Measurements from ENCODE around the gene HAX1.
"Not testable (repeated sequence)": the region's sequence is repeated elsewhere in the genome, so short reads cannot be mapped to it uniquely, and the experiment has no call there.

Gene HAX1

GRCh38 chr1:154313066-154313356, 40.6 kb downstream of the HAX1 start:
- DNase-seq (ENCODE audit: low read depth) = no peak

GRCh38 chr1:154314226-154314625, 41.8 kb downstream of the HAX1 start:
- not testable (repeated sequence) for H3K4me3 ChIP-seq (ENCODE audit: low read depth, low read length); DNase-seq (ENCODE audit: low read depth)

More at GRCh38 chr1:154313066-154313356, 40.6 kb downstream of the HAX1 start:
- no peak overlapping the region for H3K4me3 ChIP-seq (ENCODE audit: low read depth, low read length)
- TF ChIP-seq, protein P1, sequence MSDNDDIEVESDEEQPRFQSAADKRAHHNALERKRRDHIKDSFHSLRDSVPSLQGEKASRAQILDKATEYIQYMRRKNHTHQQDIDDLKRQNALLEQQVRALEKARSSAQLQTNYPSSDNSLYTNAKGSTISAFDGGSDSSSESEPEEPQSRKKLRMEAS (IDR thresholded peaks at IDR 0.05; ENCODE audit: low read depth, low read length) = no peak
- no peak for TF ChIP-seq MYC (IDR thresholded peaks at IDR 0.05; ENCODE audit: low read depth, low read length)
- TF ChIP-seq POLR2A (IDR thresholded peaks at IDR 0.05; ENCODE audit: extremely low read depth, insufficient read length) = no peak
- TF ChIP-seq, protein P2, sequence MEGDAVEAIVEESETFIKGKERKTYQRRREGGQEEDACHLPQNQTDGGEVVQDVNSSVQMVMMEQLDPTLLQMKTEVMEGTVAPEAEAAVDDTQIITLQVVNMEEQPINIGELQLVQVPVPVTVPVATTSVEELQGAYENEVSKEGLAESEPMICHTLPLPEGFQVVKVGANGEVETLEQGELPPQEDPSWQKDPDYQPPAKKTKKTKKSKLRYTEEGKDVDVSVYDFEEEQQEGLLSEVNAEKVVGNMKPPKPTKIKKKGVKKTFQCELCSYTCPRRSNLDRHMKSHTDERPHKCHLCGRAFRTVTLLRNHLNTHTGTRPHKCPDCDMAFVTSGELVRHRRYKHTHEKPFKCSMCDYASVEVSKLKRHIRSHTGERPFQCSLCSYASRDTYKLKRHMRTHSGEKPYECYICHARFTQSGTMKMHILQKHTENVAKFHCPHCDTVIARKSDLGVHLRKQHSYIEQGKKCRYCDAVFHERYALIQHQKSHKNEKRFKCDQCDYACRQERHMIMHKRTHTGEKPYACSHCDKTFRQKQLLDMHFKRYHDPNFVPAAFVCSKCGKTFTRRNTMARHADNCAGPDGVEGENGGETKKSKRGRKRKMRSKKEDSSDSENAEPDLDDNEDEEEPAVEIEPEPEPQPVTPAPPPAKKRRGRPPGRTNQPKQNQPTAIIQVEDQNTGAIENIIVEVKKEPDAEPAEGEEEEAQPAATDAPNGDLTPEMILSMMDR (IDR thresholded peaks at IDR 0.05; ENCODE audit: low read depth, low read length) = no peak

DNA sequence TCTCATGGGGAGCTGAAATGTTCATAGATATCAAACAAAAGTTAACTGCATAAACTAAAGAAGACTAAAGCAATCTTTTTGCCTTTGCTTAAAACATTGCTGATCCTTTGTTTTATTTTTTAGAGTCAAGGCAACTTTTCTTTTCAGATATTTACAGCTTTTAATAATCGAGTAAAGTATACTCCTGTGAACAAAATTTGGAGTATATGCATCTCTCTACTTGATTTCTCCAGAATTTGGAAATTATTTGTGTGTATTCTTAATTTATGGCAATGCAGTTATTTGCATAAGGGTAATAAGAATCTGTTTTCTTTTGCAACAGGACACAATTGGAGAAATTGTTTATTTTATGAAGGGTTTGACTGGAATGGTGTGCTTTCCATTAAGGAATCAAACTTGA, 44.3 kb downstream of the HAX1 start:
- H3K4me3 ChIP-seq (ENCODE audit: low read depth, low read length) = no peak overlapping the region
- DNase-seq (ENCODE audit: low read depth) = no peak
- TF ChIP-seq, protein P2 (IDR thresholded peaks at IDR 0.05; ENCODE audit: low read depth, low read length) = no peak
- TF ChIP-seq, protein P1 (IDR thresholded peaks at IDR 0.05; ENCODE audit: low read depth, low read length) = no peak
- no peak for TF ChIP-seq POLR2A (IDR thresholded peaks at IDR 0.05; ENCODE audit: extremely low read depth, insufficient read length)
- no peak for TF ChIP-seq MYC (IDR thresholded peaks at IDR 0.05; ENCODE audit: low read depth, low read length)

DNA sequence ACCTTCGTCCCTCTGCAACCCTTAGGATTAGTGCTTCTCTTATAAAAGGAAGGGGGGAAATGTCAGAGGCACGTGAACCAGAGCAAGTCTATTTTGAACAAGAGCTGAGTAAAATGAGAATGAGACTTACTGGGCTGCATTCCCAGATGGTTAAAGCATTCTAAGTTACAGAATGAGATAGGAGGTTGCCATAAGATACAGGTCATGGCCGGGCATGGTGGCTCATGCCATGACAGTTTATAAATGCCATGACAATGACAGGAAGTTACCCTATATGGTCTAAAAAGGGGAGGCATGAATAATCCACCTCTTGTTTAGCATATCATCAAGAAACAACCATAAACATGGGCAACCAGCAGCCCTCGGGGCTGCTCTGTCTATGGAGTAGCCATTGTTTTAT, 46.0 kb downstream of the HAX1 start:
- TF ChIP-seq POLR2A (IDR thresholded peaks at IDR 0.05; ENCODE audit: extremely low read depth, insufficient read length) = no peak
- TF ChIP-seq, protein P2 (IDR thresholded peaks at IDR 0.05; ENCODE audit: low read depth, low read length) = no peak
- TF ChIP-seq MYC (IDR thresholded peaks at IDR 0.05; ENCODE audit: low read depth, low read length) = no peak
- TF ChIP-seq, protein P1 (IDR thresholded peaks at IDR 0.05; ENCODE audit: low read depth, low read length) = no peak
- no peak for DNase-seq (ENCODE audit: low read depth)
- H3K4me3 ChIP-seq (ENCODE audit: low read depth, low read length) = no peak overlapping the region

DNA sequence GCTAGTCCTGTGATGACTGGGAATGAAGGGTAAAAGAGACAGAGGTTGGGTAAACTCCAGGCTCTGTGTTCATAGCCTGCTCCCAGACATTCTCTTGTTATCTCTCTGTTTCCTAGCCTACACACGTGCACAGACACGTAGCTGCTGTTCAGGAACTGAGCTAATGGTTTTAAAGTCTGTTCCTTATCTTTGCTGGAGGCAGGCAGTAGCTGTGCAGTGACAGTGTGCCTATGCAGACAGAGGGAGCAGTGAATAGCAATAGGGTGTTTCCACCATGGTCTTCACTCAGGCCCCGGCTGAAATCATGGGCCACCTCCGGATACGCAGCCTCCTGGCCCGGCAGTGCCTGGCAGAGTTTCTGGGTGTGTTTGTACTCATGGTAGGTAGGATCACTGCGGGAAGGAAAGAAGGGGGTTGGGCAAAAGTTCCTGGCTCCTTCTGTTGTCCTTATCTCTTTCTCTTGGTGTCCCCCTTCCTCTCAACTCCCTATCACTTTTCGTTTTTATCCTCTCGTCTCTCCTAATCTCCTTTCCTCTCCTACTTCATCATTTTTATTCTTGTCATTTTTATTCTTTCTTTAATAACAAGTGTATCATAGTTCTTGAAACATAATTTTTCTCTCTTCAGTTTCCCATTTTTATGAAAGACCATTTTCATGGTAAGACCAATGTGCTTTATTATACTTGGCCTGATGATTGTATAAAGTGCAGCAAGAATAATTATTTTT, 48.6 kb downstream of the HAX1 start, which contains the start of gene AQP10:
Gene AQP10, plus strand, starts transcription at position 212 of the 727 bp plus-strand sequence. Its CDS starts 63 bp downstream, at position 275.
- TF ChIP-seq MYC (IDR thresholded peaks at IDR 0.05; ENCODE audit: low read depth, low read length) = no peak
- TF ChIP-seq, protein P2 (IDR thresholded peaks at IDR 0.05; ENCODE audit: low read depth, low read length) = no peak
- TF ChIP-seq, protein P1 (IDR thresholded peaks at IDR 0.05; ENCODE audit: low read depth, low read length) = no peak
- no peak for TF ChIP-seq POLR2A (IDR thresholded peaks at IDR 0.05; ENCODE audit: extremely low read depth, insufficient read length)
- no peak for DNase-seq (ENCODE audit: low read depth)
- H3K4me3 ChIP-seq (ENCODE audit: low read depth, low read length) = no peak within 1 kb of the TSS

- DNase-seq (ENCODE audit: low read depth); H3K4me3 ChIP-seq (ENCODE audit: low read depth, low read length): not testable (repeated sequence)
These were observed 49.1 kb downstream of the HAX1 start for GRCh38 chr1:154321609-154321934.

GRCh38 chr1:154323493-154323892, 51.1 kb downstream of the HAX1 start:
- TF ChIP-seq, protein P2 (IDR thresholded peaks at IDR 0.05; ENCODE audit: low read depth, low read length) = no peak
- TF ChIP-seq MYC (IDR thresholded peaks at IDR 0.05; ENCODE audit: low read depth, low read length) = no peak
- TF ChIP-seq, protein P1 (IDR thresholded peaks at IDR 0.05; ENCODE audit: low read depth, low read length) = no peak
- TF ChIP-seq POLR2A (IDR thresholded peaks at IDR 0.05; ENCODE audit: extremely low read depth, insufficient read length) = no peak
- no peak overlapping the region for H3K4me3 ChIP-seq (ENCODE audit: low read depth, low read length)
- DNase-seq (ENCODE audit: low read depth) = no peak

Measured in NB4 (cell line).